T-helper 1 cell (primary cell): ENCODE measurements around the gene CNGB1.
"Not testable (repeated sequence)": the region's sequence is repeated elsewhere in the genome, so short reads cannot be mapped to it uniquely, and the experiment has no call there.

Source experiments
- DNase-seq, 5 donors: peaks; one replicate each; pipeline ENCODE4 v3.0.0-alpha.2; 2012 to 2020

CNGB1 gene

GRCh38 chr16:57883953-57884654 is 86.8 kb downstream of the CNGB1 start:
- no peak for DNase-seq

- no peak for DNase-seq
Observed at GRCh38 chr16:57883480-57883879, 87.4 kb downstream of the CNGB1 start.

GRCh38 chr16:57882792-57883191 is 88.1 kb downstream of the CNGB1 start:
- DNase-seq, result no peak

- no peak for DNase-seq
Observed at GRCh38 chr16:57882206-57882605, 88.7 kb downstream of the CNGB1 start.

GRCh38 chr16:57878586-57878985 is 92.3 kb downstream of the CNGB1 start:
- DNase-seq, result no peak

- peak in 1 of 5 donors; percentile 6 for DNase-seq
Observed at GRCh38 chr16:57876210-57876609, 94.7 kb downstream of the CNGB1 start.

GRCh38 chr16:57875347-57875746 is 95.6 kb downstream of the CNGB1 start:
- no peak for DNase-seq

- no peak for DNase-seq
Observed at GRCh38 chr16:57873218-57873617, 97.7 kb downstream of the CNGB1 start.

GRCh38 chr16:57872764-57873163 is 98.2 kb downstream of the CNGB1 start:
- DNase-seq, result not testable (repeated sequence)

- DNase-seq, result peak in 1 of 5 donors; percentile 13
Observed at GRCh38 chr16:57871456-57871855, 99.5 kb downstream of the CNGB1 start.

GRCh38 chr16:57870753-57871454 is 100.0 kb downstream of the CNGB1 start:
- no peak for DNase-seq

- no peak for DNase-seq
Observed at GRCh38 chr16:57868913-57869520, 101.9 kb downstream of the CNGB1 start.

- no peak for DNase-seq
Observed at GRCh38 chr16:57867000-57867561, 103.8 kb downstream of the CNGB1 start.

GRCh38 chr16:57866529-57866918 is 104.4 kb downstream of the CNGB1 start:
- no peak for DNase-seq

GRCh38 chr16:57865746-57866528 is 105.0 kb downstream of the CNGB1 start:
- DNase-seq, result no peak

- DNase-seq, result no peak
Observed at GRCh38 chr16:57863434-57864160, 107.3 kb downstream of the CNGB1 start.

- DNase-seq, result no peak
Observed at GRCh38 chr16:57862698-57863433, 108.1 kb downstream of the CNGB1 start.

GRCh38 chr16:57859331-57859730 is 111.6 kb downstream of the CNGB1 start:
- DNase-seq, result no peak

- DNase-seq, result no peak
Observed at GRCh38 chr16:57858635-57859034, 112.3 kb downstream of the CNGB1 start.

GRCh38 chr16:57857991-57858390 is 112.9 kb downstream of the CNGB1 start:
- DNase-seq, result not testable (repeated sequence)

GRCh38 chr16:57855188-57855587 is 115.7 kb downstream of the CNGB1 start:
- DNase-seq, result no peak
